Kidney glomerular epithelial cell (primary cell): Measurements from ENCODE around the gene MRTFB.
A peak's percentile ranks its signal among the peaks of the same experiment; 100 is the strongest.
"Not testable (repeated sequence)": the region's sequence is repeated elsewhere in the genome, so short reads cannot be mapped to it uniquely, and the experiment has no call there.

Experiments used
- DNase-seq: peaks from one replicate; lab custom pipeline; 2025; lab: John Stamatoyannopoulos, UW

MRTFB gene

DNA sequence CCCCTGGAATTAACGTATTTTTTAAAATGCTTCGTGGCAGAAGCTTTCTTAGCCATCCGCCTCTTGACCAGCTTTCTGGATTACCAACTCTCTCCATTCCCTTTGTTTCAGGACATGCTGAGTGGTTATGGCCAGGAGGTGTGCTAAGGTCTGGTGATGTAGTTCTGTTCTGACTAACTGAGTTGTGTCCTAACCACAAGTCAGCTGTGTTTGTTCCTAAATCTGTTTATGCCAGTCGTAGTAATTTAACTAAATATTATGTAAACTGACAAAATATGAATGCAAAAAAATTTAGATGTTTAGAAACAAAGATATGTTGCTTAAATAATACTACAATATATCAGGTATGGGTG lies 61.6 kb downstream of the MRTFB start:
- peak; percentile 33 for DNase-seq

- no peak for DNase-seq
Measured at GRCh38 chr16:14133907-14134306, 62.8 kb downstream of the MRTFB start.

DNA sequence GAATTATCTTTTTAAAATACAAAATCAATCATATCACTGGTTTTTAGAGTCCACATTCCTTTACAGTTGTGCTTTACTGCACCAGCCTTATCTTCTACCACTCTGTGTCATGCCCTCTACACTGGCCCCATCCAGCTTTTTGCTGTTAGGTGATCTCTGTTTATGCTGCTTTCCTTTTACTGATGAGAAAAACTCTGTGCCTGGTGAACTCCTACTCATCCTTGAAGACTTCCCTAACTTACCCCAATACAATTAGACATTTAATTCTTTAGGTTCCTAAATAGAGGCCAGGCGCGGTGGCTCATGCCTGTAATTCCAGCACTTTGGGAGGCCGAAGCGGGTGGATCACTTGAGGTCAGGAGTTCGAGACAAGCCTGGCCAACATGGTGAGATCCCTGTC lies 64.6 kb downstream of the MRTFB start:
- DNase-seq, result no peak

GRCh38 chr16:14139872-14140271 lies 68.8 kb downstream of the MRTFB start:
- no peak for DNase-seq

DNA sequence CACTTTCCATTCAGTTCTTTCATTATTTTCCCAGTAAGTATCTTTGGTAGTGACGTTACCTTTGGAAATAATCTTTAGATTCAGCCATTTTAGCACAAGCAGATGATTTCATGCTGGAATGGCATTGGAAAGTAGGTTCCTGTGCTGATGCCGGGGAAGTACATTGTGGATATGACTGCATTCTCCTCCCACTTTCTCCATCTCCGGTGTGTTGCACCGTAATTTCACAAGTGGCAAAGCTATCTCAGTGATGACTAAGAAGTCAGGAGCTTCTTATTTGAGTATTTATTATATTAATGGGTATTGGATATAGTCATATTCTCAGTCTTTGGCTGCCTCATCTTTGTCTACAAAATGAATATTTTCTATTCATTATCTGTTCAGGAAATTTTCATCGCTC lies 69.8 kb downstream of the MRTFB start:
- DNase-seq, result no peak

GRCh38 chr16:14146445-14146844 lies 75.3 kb downstream of the MRTFB start:
- DNase-seq, result no peak

GRCh38 chr16:14148016-14148415 lies 76.9 kb downstream of the MRTFB start:
- DNase-seq, result no peak

GRCh38 chr16:14148569-14148968 lies 77.5 kb downstream of the MRTFB start:
- no peak for DNase-seq

- DNase-seq, result no peak
Measured at GRCh38 chr16:14150796-14151195, 79.7 kb downstream of the MRTFB start.

DNA sequence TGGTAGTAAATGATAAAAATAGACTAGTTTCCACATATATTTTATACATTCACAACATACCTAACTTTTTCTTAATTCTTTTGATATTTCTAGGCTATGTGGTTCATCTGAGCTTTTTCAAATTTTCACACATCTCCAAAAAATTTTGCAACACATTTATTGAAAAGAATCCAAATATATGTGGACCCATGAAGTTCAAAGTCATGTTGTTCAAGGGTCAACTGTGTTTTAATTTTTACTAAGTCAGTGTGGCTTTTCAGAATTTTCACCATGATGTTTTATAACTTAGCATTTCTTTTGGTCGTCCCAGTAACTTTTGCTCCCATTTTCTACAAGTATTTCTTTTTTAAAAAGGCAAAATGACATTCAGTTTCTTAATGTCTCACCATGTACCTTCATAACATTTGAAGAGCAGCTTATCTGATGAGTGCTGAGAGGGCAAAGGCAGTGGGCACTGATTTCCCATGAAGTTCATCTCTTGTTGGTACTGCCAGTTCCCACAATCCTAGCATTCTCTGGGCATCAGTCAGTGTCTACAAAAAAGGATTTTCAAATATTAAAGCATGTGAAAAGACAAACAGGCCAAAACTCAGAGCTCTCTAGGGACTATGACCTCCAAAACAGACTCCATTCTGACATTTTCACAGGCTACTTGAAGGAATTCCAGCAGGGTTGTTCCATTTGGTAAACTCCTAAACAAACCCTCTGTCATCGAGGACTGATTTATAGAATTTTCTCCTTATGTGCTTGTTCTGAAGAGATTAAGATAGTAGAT lies 80.3 kb downstream of the MRTFB start:
- peak; percentile 16 for DNase-seq

GRCh38 chr16:14155572-14156190 lies 84.6 kb downstream of the MRTFB start:
- no peak for DNase-seq

DNA sequence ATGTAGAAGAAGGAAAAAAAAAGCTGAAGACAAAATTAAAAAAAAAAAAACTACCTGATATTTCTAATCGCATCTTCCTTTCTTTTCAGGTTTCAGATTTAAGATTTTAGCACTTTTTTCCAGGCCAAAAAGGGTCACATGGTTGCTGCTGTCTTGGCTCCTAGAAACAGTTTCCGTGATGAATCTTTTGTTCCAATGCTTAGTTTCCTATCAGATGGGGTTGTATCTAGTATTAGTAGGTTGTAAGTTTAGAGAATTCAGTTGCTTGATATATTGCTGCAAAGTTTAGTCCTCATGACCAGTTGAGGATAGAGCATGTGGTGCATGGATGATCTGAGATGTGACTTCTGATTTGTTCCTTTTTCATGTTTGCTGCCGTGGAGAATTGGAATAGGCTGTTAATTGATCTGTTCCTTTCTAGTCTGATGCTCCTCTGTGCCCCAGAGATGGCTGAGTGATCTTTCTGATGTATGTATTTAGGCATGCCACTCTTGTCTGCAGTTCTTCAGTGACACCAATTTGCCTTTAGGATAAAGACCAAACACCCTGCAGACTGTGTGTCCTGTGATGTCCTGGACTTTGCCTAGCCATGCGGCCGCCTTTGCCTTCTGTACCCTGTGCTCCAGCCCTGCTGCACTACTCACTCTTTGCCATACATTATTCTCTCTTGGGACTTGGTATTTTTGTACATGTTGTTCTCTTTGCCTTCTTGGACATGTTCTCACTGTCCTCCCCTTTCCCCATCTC lies 94.0 kb downstream of the MRTFB start:
- no peak for DNase-seq

GRCh38 chr16:14168146-14168545 lies 97.0 kb downstream of the MRTFB start:
- DNase-seq, result no peak

DNA sequence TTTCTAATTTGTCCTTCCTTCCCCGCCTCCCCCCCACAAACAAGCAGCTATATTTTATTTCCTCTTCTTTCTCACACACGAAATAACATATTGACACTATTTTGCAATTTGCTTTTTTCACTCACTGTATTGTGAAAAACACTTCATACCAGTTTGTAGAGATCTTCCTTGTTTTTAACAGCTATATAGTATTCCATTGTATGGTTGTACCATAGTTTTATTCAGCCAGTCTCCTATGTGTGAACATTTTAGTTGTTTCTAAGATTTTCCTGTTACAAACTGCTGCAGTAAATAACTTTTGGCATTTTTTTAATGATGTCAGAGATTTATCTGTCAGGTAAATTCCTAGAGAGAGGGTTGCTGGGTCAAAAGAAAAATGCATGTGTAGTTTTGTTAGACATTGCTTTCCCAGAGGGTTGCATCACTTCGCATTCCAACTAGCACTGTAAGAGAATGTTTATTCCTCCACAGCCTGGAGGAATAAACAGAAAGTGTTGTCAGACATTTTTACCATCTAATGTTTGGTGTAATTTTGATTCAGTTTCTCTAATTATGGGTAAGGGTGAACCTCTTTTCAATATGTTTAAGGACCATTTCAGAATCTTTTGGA lies 101.2 kb downstream of the MRTFB start:
- DNase-seq, result no peak

GRCh38 chr16:14175086-14175485 lies 104.0 kb downstream of the MRTFB start:
- DNase-seq, result no peak

DNA sequence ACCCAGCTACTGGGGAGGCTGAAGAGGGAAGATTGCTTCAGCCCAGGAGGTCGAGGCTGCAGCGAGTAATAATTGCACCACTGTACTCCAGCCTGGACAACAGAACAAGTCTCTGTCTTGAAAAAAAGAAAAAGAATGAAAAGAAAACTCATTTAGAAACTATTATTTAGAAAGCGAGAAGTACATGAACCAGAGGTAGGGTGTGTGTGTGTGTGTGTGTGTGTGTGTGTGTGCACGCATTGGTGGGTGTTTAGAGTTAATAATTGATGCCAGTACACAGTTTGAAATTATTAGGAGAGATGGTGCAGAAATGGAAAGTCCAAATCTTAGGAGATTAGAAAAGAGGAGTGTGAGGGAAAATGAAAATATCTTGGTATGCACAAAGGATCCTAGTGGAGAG lies 106.6 kb downstream of the MRTFB start:
- DNase-seq, result no peak

GRCh38 chr16:14179116-14179515 lies 108.0 kb downstream of the MRTFB start:
- no peak for DNase-seq

- DNase-seq, result no peak
Measured at GRCh38 chr16:14180481-14180944, 109.4 kb downstream of the MRTFB start.

- peak; percentile 50 for DNase-seq
Measured at GRCh38 chr16:14181371-14182050, 110.4 kb downstream of the MRTFB start.

- no peak for DNase-seq
Measured at GRCh38 chr16:14182999-14183398, 111.9 kb downstream of the MRTFB start.

DNA sequence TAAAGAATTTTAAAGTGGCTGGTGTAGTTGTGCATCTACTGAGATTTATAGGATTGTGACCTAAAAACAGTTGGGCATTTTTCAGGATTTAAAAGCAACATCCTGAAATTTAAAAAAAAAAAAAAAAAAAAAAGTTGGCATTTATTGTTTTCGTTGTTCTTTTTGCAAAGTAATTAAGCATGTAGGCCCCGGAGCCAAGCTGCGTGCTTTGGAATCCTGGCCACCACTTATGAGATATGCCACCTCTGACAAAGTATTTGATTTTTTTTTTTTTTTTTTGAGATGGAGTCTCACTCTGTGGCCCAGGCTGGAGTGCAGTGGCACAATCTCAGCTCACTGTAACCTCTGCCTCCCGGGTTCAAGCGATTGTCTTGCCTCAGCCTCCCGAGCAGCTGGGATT lies 112.8 kb downstream of the MRTFB start:
- DNase-seq, result not testable (repeated sequence)
